MM.1S (cell line): ENCODE measurements around the gene PSORS1C1.

ENCODE experiments used
- CTCF ChIP-seq: fragments of 300-600 bp; sonication (generic); IDR thresholded peaks from 2 replicates; pipeline ENCODE4 v1.5.1; 2016; ENCODE audit warnings: antibody characterized with exemption, low read length, mixed read lengths
- EZH2 ChIP-seq: fragments of 300-600 bp; sonication (generic); optimal IDR thresholded peaks from 2 replicates; pipeline ENCODE3; 2017; ENCODE audit warnings: low read depth, mild to moderate bottlenecking, antibody characterized with exemption, low read length, mixed read lengths
- EZH2phosphoT487 ChIP-seq: fragments of 300-600 bp; sonication (generic); IDR thresholded peaks from 2 replicates; pipeline ENCODE4 v1.6.1; 2018; ENCODE audit warnings: antibody characterized with exemption, low read length

GRCh38 chr6:31158863-31159855, 44.6 kb downstream of the PSORS1C1 start:
- TF ChIP-seq CTCF (peak; percentile 26), EZH2 (no peak), EZH2phosphoT487 (no peak)
